ENCODE results near the gene LCN12.

LCN12 gene

DNA sequence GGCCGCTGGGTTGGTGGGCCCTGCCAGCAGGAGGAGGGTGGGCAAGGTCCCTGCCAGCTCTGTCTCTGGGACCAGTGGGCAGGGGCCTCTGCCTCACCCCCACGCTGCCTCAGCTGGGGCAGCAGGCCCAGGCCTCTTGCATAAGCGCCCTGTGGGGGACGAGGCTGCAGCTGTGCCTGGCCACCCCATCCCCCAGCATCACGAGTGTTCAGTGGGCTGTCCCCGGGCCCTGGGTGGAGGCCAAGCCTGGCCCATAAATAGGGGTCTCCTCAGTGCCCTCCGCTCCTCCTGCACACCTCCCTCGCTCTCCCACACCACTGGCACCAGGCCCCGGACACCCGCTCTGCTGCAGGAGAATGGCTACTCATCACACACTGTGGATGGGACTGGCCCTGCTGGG, 25.1 kb downstream of the LCN12 start, which contains the start of gene PTGDS:
Gene PTGDS (plus strand): TSS at position 282 of the 400 bp plus-strand sequence. CDS start 75 bp downstream, at position 357.
- H3K4me3 ChIP-seq (ENCODE audit: low read depth, low read length): peak within 1 kb of the TSS; percentile 91
- TF ChIP-seq, protein P1, sequence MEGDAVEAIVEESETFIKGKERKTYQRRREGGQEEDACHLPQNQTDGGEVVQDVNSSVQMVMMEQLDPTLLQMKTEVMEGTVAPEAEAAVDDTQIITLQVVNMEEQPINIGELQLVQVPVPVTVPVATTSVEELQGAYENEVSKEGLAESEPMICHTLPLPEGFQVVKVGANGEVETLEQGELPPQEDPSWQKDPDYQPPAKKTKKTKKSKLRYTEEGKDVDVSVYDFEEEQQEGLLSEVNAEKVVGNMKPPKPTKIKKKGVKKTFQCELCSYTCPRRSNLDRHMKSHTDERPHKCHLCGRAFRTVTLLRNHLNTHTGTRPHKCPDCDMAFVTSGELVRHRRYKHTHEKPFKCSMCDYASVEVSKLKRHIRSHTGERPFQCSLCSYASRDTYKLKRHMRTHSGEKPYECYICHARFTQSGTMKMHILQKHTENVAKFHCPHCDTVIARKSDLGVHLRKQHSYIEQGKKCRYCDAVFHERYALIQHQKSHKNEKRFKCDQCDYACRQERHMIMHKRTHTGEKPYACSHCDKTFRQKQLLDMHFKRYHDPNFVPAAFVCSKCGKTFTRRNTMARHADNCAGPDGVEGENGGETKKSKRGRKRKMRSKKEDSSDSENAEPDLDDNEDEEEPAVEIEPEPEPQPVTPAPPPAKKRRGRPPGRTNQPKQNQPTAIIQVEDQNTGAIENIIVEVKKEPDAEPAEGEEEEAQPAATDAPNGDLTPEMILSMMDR (conservative IDR thresholded peaks at IDR 0.05; ENCODE audit: low read depth, low read length): no peak
- DNase-seq (ENCODE audit: low read depth): peak; percentile 92

DNA sequence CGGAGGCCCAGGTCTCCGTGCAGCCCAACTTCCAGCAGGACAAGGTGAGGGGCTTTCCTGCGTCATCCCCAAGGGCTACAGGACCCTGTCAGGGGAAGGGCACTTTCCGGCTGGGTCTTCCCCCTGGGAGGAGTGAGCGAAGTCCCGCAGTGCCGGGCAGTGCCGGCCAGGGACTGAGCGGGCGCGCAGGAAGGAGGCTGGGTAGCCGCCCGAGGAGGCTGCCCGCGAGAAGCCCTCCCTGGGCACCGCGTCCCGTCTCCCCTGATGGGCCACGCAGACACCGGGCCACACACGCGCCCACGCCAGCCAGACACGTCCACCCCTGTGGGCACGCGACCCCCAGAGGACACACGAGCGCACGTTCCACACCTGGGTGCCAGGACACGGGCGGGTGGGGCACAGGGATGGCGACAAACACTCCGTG, 25.6 kb downstream of the LCN12 start:
- peak overlapping the region; percentile 91 for H3K4me3 ChIP-seq (ENCODE audit: low read depth, low read length)
- TF ChIP-seq, protein P1 (conservative IDR thresholded peaks at IDR 0.05; ENCODE audit: low read depth, low read length): no peak
- no peak for DNase-seq (ENCODE audit: low read depth)

DNA sequence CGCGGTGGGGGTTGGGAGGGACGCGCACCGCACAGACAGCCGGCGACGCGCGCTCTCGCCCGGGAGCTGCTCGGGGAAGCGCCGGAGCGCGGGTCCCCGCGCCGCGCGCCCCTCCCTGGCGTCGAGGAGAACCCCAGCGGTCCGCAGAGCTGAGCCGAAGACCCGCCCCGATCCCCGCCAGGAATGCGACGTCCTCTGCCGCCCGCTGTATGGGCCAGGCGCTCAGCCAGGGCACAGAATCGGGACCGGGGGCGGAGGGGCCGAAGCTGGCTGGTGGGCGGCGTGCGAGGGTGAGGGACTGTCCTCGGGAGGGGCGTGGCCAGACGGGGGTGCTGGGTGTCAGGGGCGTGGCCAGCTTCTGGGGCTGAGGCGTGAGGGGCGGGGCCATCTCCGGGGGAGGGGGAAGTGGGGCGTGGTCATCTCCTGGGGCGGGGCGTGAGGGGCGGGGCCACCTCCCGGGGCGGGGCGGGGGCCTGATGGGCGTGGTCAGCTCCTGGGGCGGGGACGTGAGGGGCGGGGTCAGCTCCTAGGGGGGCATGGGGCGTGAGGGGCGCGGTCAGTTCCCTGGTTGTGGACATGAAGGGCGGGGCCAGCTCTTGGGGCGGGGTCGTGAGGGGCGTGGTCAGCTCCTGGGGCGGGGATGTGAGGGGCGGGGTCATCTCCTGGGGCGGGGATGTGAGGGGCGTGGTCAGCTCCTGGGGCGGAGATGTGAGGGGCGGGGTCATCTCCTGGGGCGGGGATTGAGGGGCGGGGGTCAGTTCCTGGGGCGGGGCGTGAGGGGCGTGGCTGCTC, 26.2 kb downstream of the LCN12 start:
- peak; percentile 92 for DNase-seq (ENCODE audit: low read depth)
- peak overlapping the region; percentile 91 for H3K4me3 ChIP-seq (ENCODE audit: low read depth, low read length)
- TF ChIP-seq, protein P1 (conservative IDR thresholded peaks at IDR 0.05; ENCODE audit: low read depth, low read length): no peak

DNA sequence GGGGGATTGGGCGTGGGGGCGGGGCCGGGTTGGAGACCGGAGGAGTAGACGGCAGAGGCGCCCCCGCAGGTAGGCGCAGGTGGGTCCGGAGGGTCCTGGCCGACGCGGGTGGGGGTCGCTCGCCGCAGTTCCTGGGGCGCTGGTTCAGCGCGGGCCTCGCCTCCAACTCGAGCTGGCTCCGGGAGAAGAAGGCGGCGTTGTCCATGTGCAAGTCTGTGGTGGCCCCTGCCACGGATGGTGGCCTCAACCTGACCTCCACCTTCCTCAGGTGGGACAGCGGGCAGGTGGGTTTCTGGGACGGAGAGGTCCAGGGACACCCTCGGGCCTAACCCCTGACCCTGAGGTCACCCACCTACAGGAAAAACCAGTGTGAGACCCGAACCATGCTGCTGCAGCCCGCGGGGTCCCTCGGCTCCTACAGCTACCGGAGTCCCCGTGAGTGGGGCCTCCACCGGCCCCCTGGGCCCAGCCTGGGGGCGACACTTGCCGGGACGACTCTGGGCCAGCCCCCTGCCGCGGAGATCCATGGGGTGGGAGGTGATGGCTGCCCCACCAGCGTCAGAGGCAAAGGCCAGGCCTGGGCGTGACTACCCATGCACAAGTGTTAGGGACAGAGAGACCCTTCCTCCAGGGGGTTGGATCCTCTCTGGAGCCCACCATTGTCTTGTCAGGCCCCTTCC, 26.9 kb downstream of the LCN12 start:
- TF ChIP-seq, protein P1 (conservative IDR thresholded peaks at IDR 0.05; ENCODE audit: low read depth, low read length): no peak
- peak overlapping the region; percentile 51 for H3K4me3 ChIP-seq (ENCODE audit: low read depth, low read length)
- DNase-seq (ENCODE audit: low read depth): no peak

DNA sequence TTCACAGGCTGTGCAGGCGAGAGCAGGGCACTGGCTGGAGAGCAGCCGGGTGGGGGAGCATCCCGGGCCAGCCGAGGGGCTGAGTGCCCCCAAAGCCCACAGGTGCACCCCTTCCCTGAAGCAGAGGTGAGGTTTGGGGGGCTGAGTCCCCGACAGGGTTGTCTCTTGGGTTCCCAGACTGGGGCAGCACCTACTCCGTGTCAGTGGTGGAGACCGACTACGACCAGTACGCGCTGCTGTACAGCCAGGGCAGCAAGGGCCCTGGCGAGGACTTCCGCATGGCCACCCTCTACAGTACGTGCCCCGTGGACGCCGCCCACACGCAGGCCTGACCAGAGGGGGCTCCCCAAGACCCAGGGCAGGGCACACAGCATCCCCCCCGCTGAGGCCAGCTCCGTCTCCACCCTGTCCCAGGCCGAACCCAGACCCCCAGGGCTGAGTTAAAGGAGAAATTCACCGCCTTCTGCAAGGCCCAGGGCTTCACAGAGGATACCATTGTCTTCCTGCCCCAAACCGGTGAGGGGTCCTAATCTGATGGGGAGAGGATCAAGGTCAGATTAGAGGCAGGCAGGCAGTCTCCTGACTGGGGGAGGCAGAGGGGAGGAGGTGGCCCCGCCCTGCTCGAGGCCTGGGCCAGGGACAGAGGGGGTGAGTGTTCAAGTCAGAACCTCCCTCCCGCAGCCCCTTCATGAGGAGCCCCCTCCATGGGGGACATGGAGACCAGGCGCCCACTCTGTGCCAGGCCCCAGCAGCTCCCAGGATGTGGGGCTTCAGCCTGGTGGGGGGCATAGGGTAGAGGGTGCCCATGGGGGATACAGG, 27.9 kb downstream of the LCN12 start:
- TF ChIP-seq, protein P1 (conservative IDR thresholded peaks at IDR 0.05; ENCODE audit: low read depth, low read length): no peak
- peak overlapping the region; percentile 51 for H3K4me3 ChIP-seq (ENCODE audit: low read depth, low read length)
- no peak for DNase-seq (ENCODE audit: low read depth)

DNA sequence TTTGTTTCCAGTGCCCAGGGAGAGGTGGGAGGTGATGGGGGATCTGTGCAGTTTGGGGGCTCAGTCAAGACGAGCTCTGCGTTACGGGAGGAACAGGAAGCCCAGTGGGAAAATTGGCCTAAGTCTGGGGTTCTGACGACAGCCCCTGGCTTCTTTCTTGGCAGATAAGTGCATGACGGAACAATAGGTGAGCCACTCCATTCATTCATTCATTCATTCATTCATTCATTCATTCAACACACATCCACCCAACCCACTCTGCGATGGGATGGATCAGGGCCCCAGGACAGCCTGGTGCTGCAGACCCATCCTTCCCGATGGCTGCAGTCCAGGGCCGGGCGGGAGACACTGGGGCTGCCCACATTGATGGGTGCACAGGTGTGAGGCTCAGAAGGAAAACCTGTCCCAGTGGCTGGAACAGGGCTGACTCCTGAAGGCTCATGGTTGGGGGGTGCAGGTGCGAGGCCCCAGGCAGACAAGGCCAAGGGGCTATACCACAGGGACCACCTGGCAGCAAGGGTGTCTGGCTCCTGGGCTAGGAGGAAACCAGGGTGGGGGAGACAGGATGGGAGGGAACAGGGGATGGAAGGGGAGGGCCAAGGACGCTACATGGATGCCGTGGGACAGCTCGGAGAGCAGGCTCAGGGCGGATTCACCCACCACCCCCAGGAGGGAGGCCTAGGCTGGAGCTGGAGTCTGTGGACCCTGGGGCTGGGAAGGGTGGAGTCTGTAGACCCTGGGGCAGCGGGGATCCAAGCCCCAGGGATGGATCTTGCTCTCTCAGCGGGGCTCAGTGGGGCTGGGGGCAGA, 28.8 kb downstream of the LCN12 start:
- no peak for DNase-seq (ENCODE audit: low read depth)
- no peak overlapping the region for H3K4me3 ChIP-seq (ENCODE audit: low read depth, low read length)
- TF ChIP-seq, protein P1 (conservative IDR thresholded peaks at IDR 0.05; ENCODE audit: low read depth, low read length): no peak

Data from choroid plexus epithelial cell (primary cell).